Prostate gland (tissue), 2 donors: ENCODE results near the gene ABCC5. TPM values are rescaled to one million over a fixed set of nuclear protein-coding genes. Genes with fewer than 3 reads are reported as not detected.
A peak's percentile ranks its signal among the peaks of the same experiment; 100 is the strongest.

ENCODE experiments used
- DNase-seq: peaks from one replicate; pipeline ENCODE4 v3.0.0-alpha.2; 2019; ENCODE audit warnings: low spot score
- H3K27ac ChIP-seq, 2 donors: fragments of 200-600 bp; sonication (generic); 2 replicates each; pipeline ENCODE4 v1.5.1; 2017 to 2019
- H3K27me3 ChIP-seq: fragments of 200-600 bp; sonication (generic); replicated peaks from 2 replicates; pipeline ENCODE4 v1.5.1; 2019; ENCODE audit not compliant: insufficient read depth
- H3K36me3 ChIP-seq, 2 donors: fragments of 200-600 bp; sonication (generic); 1 replicate in 1 of 2; 2 replicates in 1 of 2; pipeline versions ENCODE4 v1.5.1 to v1.8.1; 2017 to 2019
- H3K4me1 ChIP-seq: fragments of 200-600 bp; sonication (generic); replicated peaks from 2 replicates; pipeline ENCODE4 v1.5.1; 2019
- H3K4me3 ChIP-seq, 2 donors: fragments of 200-600 bp; sonication (generic); 2 replicates each; pipeline ENCODE4 v1.5.1; 2017 to 2019
- H3K9me3 ChIP-seq: fragments of 200-600 bp; sonication (generic); 2 replicates; pipeline ENCODE4 v1.5.1; 2017
- CTCF ChIP-seq, 4 experiments: fragments of 200-600 bp in 2 of 4; fragments of 450-650 bp in 2 of 4; sonication (generic) in 2 of 4; IDR thresholded peaks; 1 replicate in 3 of 4; 2 replicates in 1 of 4; pipeline ENCODE4 v1.5.1; 2016 to 2019; ENCODE audit warnings: antibody characterized with exemption in 4 of 4, mild to moderate bottlenecking in 2 of 4, moderate library complexity in 2 of 4
- POLR2A ChIP-seq: fragments of 450-650 bp; IDR thresholded peaks from one replicate; pipeline ENCODE4 v1.6.1; 2016; ENCODE audit warnings: antibody characterized with exemption, mild to moderate bottlenecking
- POLR2AphosphoS5 ChIP-seq: sonication (generic); formaldehyde crosslinking; IDR thresholded peaks from one replicate; pipeline ENCODE4 v1.6.1; 2017; ENCODE audit warnings: antibody characterized with exemption
- WGBS: methylation state at CpG from one replicate; pipeline ENCODE4 v1.1.5; 2018; 5-methylcytosine and 5-hydroxymethylcytosine counted together
- intact Hi-C: fragments of 100-400 bp; cut with DNase I; formaldehyde crosslinking; loops from one replicate; pipeline ENCODE4 v1.14.2; 2022
- total RNA-seq, 2 donors: library from RNA; depleted of rRNA; stranded (reverse); fragments of >200 nt; gene quantifications; one replicate each; pipeline ENCODE4 v1.1.0, GENCODE V29; 2016

ABCC5 gene
- total RNA-seq, 2 donors from 2014 or later: 17.9 to 43.6 TPM

DNA sequence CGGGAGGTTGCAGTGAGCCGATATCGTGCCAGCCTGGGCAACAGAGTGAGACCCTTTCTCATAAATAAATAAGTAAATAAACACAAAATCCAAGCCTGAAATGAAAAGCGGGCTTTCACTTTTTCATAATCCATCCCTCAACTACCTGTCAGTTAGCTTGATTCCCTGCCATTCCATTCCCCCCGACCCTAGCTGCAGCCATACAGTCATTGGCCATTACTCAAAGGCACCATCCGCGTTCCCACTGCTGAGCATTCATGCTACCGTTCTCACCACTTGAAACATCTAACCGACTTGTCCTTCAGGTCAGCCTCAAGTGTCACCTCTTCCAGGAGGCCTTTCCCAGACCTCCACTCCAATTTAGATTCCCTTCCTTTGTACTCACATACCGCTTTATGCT, 131.9 kb downstream of the ABCC5 start:
- Histone ChIP-seq H3K27me3 (no peaks in the 10 kb centered on the region), H3K9me3 (no peaks in the 10 kb centered on the region), H3K4me1 (no peaks in the 10 kb centered on the region), H3K4me3 (no peak overlapping the region), H3K36me3 (no peaks in the 10 kb centered on the region), H3K27ac (no peak overlapping the region)
- DNase-seq: no peak
- intact Hi-C loops: loop anchor here (5.0 kb wide), 1 partner anchor 418 kb away; no protein-coding TSS in a partner anchor
- 90% methylated on average over 10 of the region's 10 CpGs for WGBS
- no peak for TF ChIP-seq CTCF (IDR thresholded peaks at IDR 0.05)
- no peak for TF ChIP-seq POLR2A
- TF ChIP-seq POLR2AphosphoS5: no peak

- Histone ChIP-seq H3K9me3 (no peaks in the 10 kb centered on the region), H3K27me3 (no peaks in the 10 kb centered on the region), H3K4me3 (peak within 1 kb of the TSS; percentile 81 to 84), H3K36me3 (no peaks in the 10 kb centered on the region), H3K27ac (peak within 1 kb of the TSS; percentile 73 to 74), H3K4me1 (no peaks in the 10 kb centered on the region)
- WGBS: under 1% methylated on average over 63 of the region's 63 CpGs
- peak; percentile 90 for TF ChIP-seq POLR2AphosphoS5
- TF ChIP-seq CTCF (IDR thresholded peaks at IDR 0.05): peak; percentile 88 to 97 (median 96)
- peak; percentile 49 for TF ChIP-seq POLR2A
- DNase-seq: peak; percentile 93
- intact Hi-C loops: loop anchor here (5.0 kb wide), 1 partner anchor 417 kb away; no protein-coding TSS in a partner anchor
Measured at GRCh38 chr3:183884427-183885296, 133.0 kb downstream of the ABCC5 start, which contains the start of gene PARL. PARL (minus strand) TSS chr3:183884880; CDS start chr3:183884846, 34 bp downstream.

DNA sequence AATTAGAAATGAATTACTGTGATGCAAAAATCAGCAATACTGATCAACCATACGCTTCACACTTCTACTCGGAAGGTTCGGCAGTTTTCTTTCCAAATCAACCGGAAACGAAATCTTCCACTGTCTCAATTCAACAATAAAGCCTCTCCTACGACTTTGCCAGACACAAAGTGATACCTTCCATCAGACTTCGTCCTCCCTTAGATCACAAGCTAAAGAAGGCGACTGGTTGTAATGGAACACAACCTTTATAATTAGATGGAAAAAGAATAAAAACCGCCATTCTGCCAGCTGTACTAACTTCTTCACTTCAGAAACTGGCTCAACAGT, 133.6 kb downstream of the ABCC5 start:
- Histone ChIP-seq H3K4me1 (no peaks in the 10 kb centered on the region), H3K36me3 (no peaks in the 10 kb centered on the region), H3K9me3 (no peaks in the 10 kb centered on the region), H3K27ac (peak overlapping the region; percentile 73 to 74), H3K4me3 (peak overlapping the region; percentile 81 to 84), H3K27me3 (no peaks in the 10 kb centered on the region)
- TF ChIP-seq CTCF (IDR thresholded peaks at IDR 0.05) (no peak), POLR2A (no peak), POLR2AphosphoS5 (no peak)
- no peak for DNase-seq
- WGBS: 2% methylated on average over 9 of the region's 9 CpGs
- intact Hi-C loops: no loop called here

GRCh38 chr3:183883291-183884096, 134.2 kb downstream of the ABCC5 start:
- WGBS: 56% methylated on average over 16 of the region's 16 CpGs
- intact Hi-C loops: no loop called here

More at GRCh38 chr3:183883291-183884096, 134.2 kb downstream of the ABCC5 start:
- no peaks in the 10 kb centered on the region for H3K36me3 ChIP-seq
- peak overlapping the region; percentile 73 to 74 for H3K27ac ChIP-seq
- H3K4me3 ChIP-seq: peak overlapping the region; percentile 81 to 84
- no peaks in the 10 kb centered on the region for H3K9me3 ChIP-seq
- DNase-seq: no peak
- H3K27me3 ChIP-seq: no peaks in the 10 kb centered on the region
- no peak for TF ChIP-seq CTCF (IDR thresholded peaks at IDR 0.05)
- no peak for TF ChIP-seq POLR2AphosphoS5
- H3K4me1 ChIP-seq: no peaks in the 10 kb centered on the region
